Thoracic aorta (tissue), 2 donors: ENCODE data around the gene DVL2. TPM values are rescaled to one million over a fixed set of nuclear protein-coding genes. Genes with fewer than 3 reads are reported as not detected.

ENCODE experiments used
- ATAC-seq: fragments of 150-250 bp; one replicate; pipeline ENCODE4 v1.8.0; 2017; ENCODE audit warnings: low read depth; ENCODE audit not compliant: insufficient number of reproducible peaks, low FRiP score
- DNase-seq: peaks from one replicate; pipeline ENCODE4 v3.0.0-alpha.2; 2020; ENCODE audit warnings: low spot score
- H3K27ac ChIP-seq, 2 donors: fragments of 200-600 bp; sonication (generic); 1 replicate in 1 of 2; 2 replicates in 1 of 2; pipeline ENCODE4 v1.5.1; 2016; ENCODE audit warnings: mild to moderate bottlenecking in 2 of 2, moderate library complexity in 2 of 2
- H3K27me3 ChIP-seq: fragments of 200-600 bp; sonication (generic); replicated peaks from 2 replicates; pipeline ENCODE4 v1.6.0; 2016; ENCODE audit warnings: mild to moderate bottlenecking; ENCODE audit not compliant: insufficient read depth
- H3K36me3 ChIP-seq: fragments of 200-600 bp; sonication (generic); one replicate; pipeline ENCODE4 v1.5.1; 2016
- H3K4me1 ChIP-seq, 2 donors: fragments of 200-600 bp; sonication (generic); 1 replicate in 1 of 2; 2 replicates in 1 of 2; pipeline versions ENCODE4 v1.5.1 to v1.6.0; 2016; ENCODE audit warnings: low read depth in 2 of 2, mild to moderate bottlenecking in 1 of 2; ENCODE audit not compliant: control insufficient read depth in 1 of 2
- H3K4me3 ChIP-seq: fragments of 200-600 bp; sonication (generic); 2 replicates; pipeline ENCODE4 v1.5.1; 2016; ENCODE audit warnings: mild to moderate bottlenecking
- H3K9me3 ChIP-seq: fragments of 200-600 bp; sonication (generic); 2 replicates; pipeline ENCODE4 v1.5.1; 2016
- CTCF ChIP-seq: fragments of 200-600 bp; sonication (generic); IDR thresholded peaks from one replicate; pipeline ENCODE4 v1.5.1; 2019; ENCODE audit warnings: antibody characterized with exemption
- total RNA-seq, 2 donors: library from RNA; depleted of rRNA; stranded (reverse); fragments of >200 nt; gene quantifications; one replicate each; pipeline versions ENCODE4 v1.1.0 to v1.2.3, GENCODE V29; 2016

Gene DVL2
- total RNA-seq, 2 donors from 2014 or later, result 52.8 to 68.5 TPM

GRCh38 chr17:7220593-7221277, 13.6 kb downstream of the DVL2 start:
- Histone ChIP-seq H3K4me3 (peak overlapping the region; percentile 83), H3K9me3 (no peaks in the 10 kb centered on the region), H3K27ac (peak overlapping the region; percentile 89 to 90), H3K36me3 (peaks cover 21% of the 10 kb centered on the region), H3K4me1 (peaks cover 25 to 49% of the 10 kb centered on the region in 2 donors), H3K27me3 (no peaks in the 10 kb centered on the region)
- DNase-seq (no peak), ATAC-seq (no peak)
- peak; percentile 21 for TF ChIP-seq CTCF

- TF ChIP-seq CTCF, result no peak
- peak within 1 kb of the TSS; percentile 83 for H3K4me3 ChIP-seq
- peaks cover 29 to 54% of the 10 kb centered on the region in 2 donors for H3K4me1 ChIP-seq
- H3K9me3 ChIP-seq, result no peaks in the 10 kb centered on the region
- H3K27ac ChIP-seq, result peak within 1 kb of the TSS; percentile 89 to 90
- H3K27me3 ChIP-seq, result no peaks in the 10 kb centered on the region
- H3K36me3 ChIP-seq, result peaks cover 14% of the 10 kb centered on the region
- ATAC-seq (peak; percentile 72), DNase-seq (peak; percentile 89)
These were observed 14.3 kb downstream of the DVL2 start, which contains the start of the genes ACADVL and DLG4 for GRCh38 chr17:7219812-7220592. ACADVL (plus strand) TSS chr17:7219938; CDS start chr17:7219985, 47 bp downstream. DLG4 (minus strand) TSS chr17:7219836.

- Histone ChIP-seq H3K4me3 (peak overlapping the region; percentile 83), H3K9me3 (no peaks in the 10 kb centered on the region), H3K27ac (peak overlapping the region; percentile 89 to 90), H3K4me1 (peaks cover 29 to 54% of the 10 kb centered on the region in 2 donors), H3K36me3 (peaks cover 9% of the 10 kb centered on the region), H3K27me3 (no peaks in the 10 kb centered on the region)
- TF ChIP-seq CTCF, result no peak
- DNase-seq (no peak), ATAC-seq (no peak)
These were observed 15.0 kb downstream of the DVL2 start for GRCh38 chr17:7219229-7219811.

- H3K9me3 ChIP-seq, result no peaks in the 10 kb centered on the region
- ATAC-seq (no peak), DNase-seq (no peak)
- TF ChIP-seq CTCF, result no peak
- peaks cover 31 to 59% of the 10 kb centered on the region in 2 donors for H3K4me1 ChIP-seq
- H3K4me3 ChIP-seq, result no peak overlapping the region
- no peaks in the 10 kb centered on the region for H3K27me3 ChIP-seq
- H3K27ac ChIP-seq, result peak overlapping the region; percentile 89 to 90
- H3K36me3 ChIP-seq, result peaks cover 9% of the 10 kb centered on the region
These were observed 15.6 kb downstream of the DVL2 start for GRCh38 chr17:7218758-7219157.

GRCh38 chr17:7218166-7218565, 16.2 kb downstream of the DVL2 start:
- no peak for ATAC-seq
- H3K4me1 ChIP-seq, result peaks cover 32 to 61% of the 10 kb centered on the region in 2 donors
- peak overlapping the region; percentile 45 to 89 for H3K27ac ChIP-seq
- no peaks in the 10 kb centered on the region for H3K9me3 ChIP-seq
- peak overlapping the region; percentile 77 for H3K4me3 ChIP-seq
- H3K27me3 ChIP-seq, result no peaks in the 10 kb centered on the region
- no peak for TF ChIP-seq CTCF
- peaks cover 3% of the 10 kb centered on the region for H3K36me3 ChIP-seq
- DNase-seq, result no peak
